ENCODE results near the gene PHC2.

Gene PHC2

GRCh38 chr1:33400153-33400911, 30.6 kb downstream of the PHC2 start:
- H3K9ac ChIP-seq (ENCODE audit: low read length): no peak overlapping the region

GRCh38 chr1:33399375-33399774, 31.5 kb downstream of the PHC2 start:
- Histone ChIP-seq H3K27me3 (replicated peaks; ENCODE audit: insufficient read depth, low read length) (no peaks in the 10 kb centered on the region), H2AFZ (ENCODE audit: low read length) (no peak overlapping the region), H3K79me2 (ENCODE audit: low read length) (no peaks in the 10 kb centered on the region), H3K36me3 (replicated peaks; ENCODE audit: insufficient read depth, low read length) (no peaks in the 10 kb centered on the region), H3K4me1 (ENCODE audit: low read length) (peaks cover 17% of the 10 kb centered on the region), H3K9me3 (replicated peaks; ENCODE audit: insufficient read depth, low read length) (no peaks in the 10 kb centered on the region), H3K27ac (ENCODE audit: low read length) (no peak overlapping the region), H4K20me1 (ENCODE audit: insufficient read depth, low read length) (no peaks in the 10 kb centered on the region), H3K4me3 (ENCODE audit: low read length) (no peak overlapping the region), H3F3A (ENCODE audit: insufficient read depth, low read length) (peaks cover 6% of the 10 kb centered on the region), H3K4me2 (ENCODE audit: low read depth, low read length) (no peak overlapping the region), H3K9ac (ENCODE audit: low read length) (no peak overlapping the region), H3K9me2 (replicated peaks; ENCODE audit: insufficient read depth, low read length) (no peaks in the 10 kb centered on the region)
- TF ChIP-seq CTCF (IDR thresholded peaks at IDR 0.05; ENCODE audit: low read length): no peak
- no peak for TF ChIP-seq EZH2phosphoT487 (IDR thresholded peaks at IDR 0.05; ENCODE audit: low read length)
- TF ChIP-seq EZH2 (optimal IDR thresholded peaks at IDR 0.05; ENCODE audit: low read depth, low read length): no peak
- no peak for DNase-seq

More at GRCh38 chr1:33400153-33400911, 30.6 kb downstream of the PHC2 start:
- Histone ChIP-seq H2AFZ (ENCODE audit: low read length) (no peak overlapping the region), H3F3A (ENCODE audit: insufficient read depth, low read length) (peaks cover 6% of the 10 kb centered on the region), H3K4me3 (ENCODE audit: low read length) (no peak overlapping the region), H3K4me2 (ENCODE audit: low read depth, low read length) (no peak overlapping the region), H3K27ac (ENCODE audit: low read length) (no peak overlapping the region), H3K9me2 (replicated peaks; ENCODE audit: insufficient read depth, low read length) (no peaks in the 10 kb centered on the region), H4K20me1 (ENCODE audit: insufficient read depth, low read length) (no peaks in the 10 kb centered on the region), H3K36me3 (replicated peaks; ENCODE audit: insufficient read depth, low read length) (no peaks in the 10 kb centered on the region), H3K27me3 (replicated peaks; ENCODE audit: insufficient read depth, low read length) (no peaks in the 10 kb centered on the region), H3K9me3 (replicated peaks; ENCODE audit: insufficient read depth, low read length) (no peaks in the 10 kb centered on the region), H3K4me1 (ENCODE audit: low read length) (peaks cover 17% of the 10 kb centered on the region), H3K79me2 (ENCODE audit: low read length) (no peaks in the 10 kb centered on the region)
- no peak for TF ChIP-seq EZH2 (optimal IDR thresholded peaks at IDR 0.05; ENCODE audit: low read depth, low read length)
- TF ChIP-seq CTCF (IDR thresholded peaks at IDR 0.05; ENCODE audit: low read length): no peak
- no peak for TF ChIP-seq EZH2phosphoT487 (IDR thresholded peaks at IDR 0.05; ENCODE audit: low read length)
- no peak for DNase-seq

GRCh38 chr1:33397994-33398393, 32.9 kb downstream of the PHC2 start:
- Histone ChIP-seq H2AFZ (ENCODE audit: low read length) (no peak overlapping the region), H3K9ac (ENCODE audit: low read length) (no peak overlapping the region), H3K4me3 (ENCODE audit: low read length) (no peak overlapping the region), H3K36me3 (replicated peaks; ENCODE audit: insufficient read depth, low read length) (no peaks in the 10 kb centered on the region), H3K27me3 (replicated peaks; ENCODE audit: insufficient read depth, low read length) (no peaks in the 10 kb centered on the region), H3K4me2 (ENCODE audit: low read depth, low read length) (no peak overlapping the region), H3K4me1 (ENCODE audit: low read length) (peaks cover 17% of the 10 kb centered on the region), H3K9me2 (replicated peaks; ENCODE audit: insufficient read depth, low read length) (no peaks in the 10 kb centered on the region), H3K9me3 (replicated peaks; ENCODE audit: insufficient read depth, low read length) (no peaks in the 10 kb centered on the region), H3F3A (ENCODE audit: insufficient read depth, low read length) (peaks cover 6% of the 10 kb centered on the region), H3K27ac (ENCODE audit: low read length) (no peak overlapping the region; the same call in 1 of the 2 replicates), H3K79me2 (ENCODE audit: low read length) (no peaks in the 10 kb centered on the region), H4K20me1 (ENCODE audit: insufficient read depth, low read length) (no peaks in the 10 kb centered on the region)
- TF ChIP-seq EZH2phosphoT487 (IDR thresholded peaks at IDR 0.05; ENCODE audit: low read length) (no peak), EZH2 (optimal IDR thresholded peaks at IDR 0.05; ENCODE audit: low read depth, low read length) (no peak), CTCF (IDR thresholded peaks at IDR 0.05; ENCODE audit: low read length) (no peak)
- DNase-seq: peak; percentile 64
